PC-9 (cell line): ENCODE data around the gene CCBE1.

Experiments
- CTCF ChIP-seq: fragments of 200-600 bp; sonication (generic); conservative IDR thresholded peaks from 2 replicates; pipeline ENCODE4 v1.6.1; 2017; ENCODE audit warnings: mixed run types, antibody characterized with exemption, mild to moderate bottlenecking, moderate library complexity
- EZH2 ChIP-seq: fragments of 200-600 bp; sonication (generic); IDR thresholded peaks from 2 replicates; pipeline ENCODE4 v1.8.0; 2017; ENCODE audit warnings: antibody characterized with exemption, low read depth

- TF ChIP-seq CTCF: no peak
- TF ChIP-seq EZH2: no peak
These were observed 151.0 kb downstream of the CCBE1 start for GRCh38 chr18:59546188-59546587.
